Immature natural killer cell (primary cell): ENCODE results near the gene IMMP2L. TPM values are rescaled to one million over a fixed set of nuclear protein-coding genes. Genes with fewer than 3 reads are reported as not detected.
A peak's percentile ranks its signal among the peaks of the same experiment; 100 is the strongest.

ENCODE experiments used
- DNase-seq, 3 donors: peaks; one replicate each; pipeline ENCODE4 v3.0.0; 2022; ENCODE audit warnings: mixed read lengths in 1 of 3
- H3K27ac Mint-ChIP-seq, 6 donors: one replicate each; pipeline ENCODE4 v1.8.0; 2020; ENCODE audit warnings: mixed read lengths in 6 of 6, mild to moderate bottlenecking in 5 of 6, inconsistent platforms in 4 of 6, moderate library complexity in 3 of 6
- H3K27me3 Mint-ChIP-seq, 3 donors: one replicate each; pipeline ENCODE4 v1.8.0; 2020 to 2021; ENCODE audit warnings: low read depth in 3 of 3, mild to moderate bottlenecking in 3 of 3, mixed read lengths in 3 of 3, moderate library complexity in 3 of 3, inconsistent platforms in 1 of 3
- H3K36me3 Mint-ChIP-seq, 3 donors: one replicate each; pipeline ENCODE4 v1.8.0; 2020; ENCODE audit warnings: mixed read lengths in 3 of 3, inconsistent platforms in 2 of 3, mild to moderate bottlenecking in 2 of 3
- H3K4me1 Mint-ChIP-seq, 2 donors: one replicate each; pipeline ENCODE4 v1.8.0; 2020; ENCODE audit warnings: inconsistent platforms in 2 of 2, mild to moderate bottlenecking in 2 of 2, mixed read lengths in 2 of 2, moderate library complexity in 1 of 2
- H3K4me3 Mint-ChIP-seq, 5 donors: one replicate each; pipeline ENCODE4 v1.8.0; 2020; ENCODE audit warnings: mild to moderate bottlenecking in 5 of 5, mixed read lengths in 5 of 5, inconsistent platforms in 3 of 5, moderate library complexity in 3 of 5
- H3K9me3 Mint-ChIP-seq, 6 donors: one replicate each; pipeline ENCODE4 v1.8.0; 2020; ENCODE audit warnings: mild to moderate bottlenecking in 6 of 6, mixed read lengths in 6 of 6, inconsistent platforms in 4 of 6, moderate library complexity in 3 of 6
- polyA plus RNA-seq, 3 donors: library from polyadenylated mRNA; unstranded; fragments of 300-500 nt; fragmentation: Illumina TruSeq; gene quantifications; one replicate each; pipeline ENCODE4 v1.2.3, GENCODE V29; 2021

IMMP2L gene
- polyA plus RNA-seq, 3 donors from 2014 or later = 17.0 to 20.7 TPM; not detected in 1

DNA sequence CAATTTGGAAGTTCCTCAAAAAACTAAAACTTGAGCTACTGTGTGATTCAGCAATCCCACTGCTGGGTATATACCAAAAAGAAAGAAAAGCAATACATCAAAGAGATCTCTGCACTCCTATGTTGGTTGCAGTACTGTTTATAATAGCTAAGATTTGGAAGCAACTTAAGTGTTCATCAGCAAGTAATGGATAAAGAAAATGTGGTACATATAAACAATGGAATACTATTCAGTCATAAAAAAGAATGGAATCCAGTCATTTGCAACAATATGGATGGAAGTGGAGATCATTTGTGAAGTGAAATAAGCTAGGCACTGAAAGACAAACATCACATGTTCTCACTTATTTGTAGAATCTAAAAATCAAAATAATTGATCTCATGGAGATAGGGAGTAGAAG lies 16.5 kb upstream of the IMMP2L start:
- H3K27me3 Mint-ChIP-seq = peaks cover 3 to 10% (median 5%) of the 10 kb centered on the region in 3 donors
- no peaks in the 10 kb centered on the region for H3K4me1 Mint-ChIP-seq
- no peak overlapping the region for H3K4me3 Mint-ChIP-seq
- DNase-seq = no peak
- no peaks in the 10 kb centered on the region for H3K36me3 Mint-ChIP-seq
- H3K9me3 Mint-ChIP-seq = peaks cover 0 to 11% (median 4%) of the 10 kb centered on the region in 6 donors
- H3K27ac Mint-ChIP-seq = no peak overlapping the region

GRCh38 chr7:111571720-111572119 lies 9.4 kb upstream of the IMMP2L start:
- no peak overlapping the region for H3K27ac Mint-ChIP-seq
- no peak for DNase-seq
- no peaks in the 10 kb centered on the region for H3K4me1 Mint-ChIP-seq
- peaks cover 8 to 24% (median 13%) of the 10 kb centered on the region in 6 donors for H3K9me3 Mint-ChIP-seq
- peaks cover 3 to 7% (median 6%) of the 10 kb centered on the region in 3 donors for H3K36me3 Mint-ChIP-seq
- H3K4me3 Mint-ChIP-seq = no peak overlapping the region
- H3K27me3 Mint-ChIP-seq = peaks cover 5 to 27% (median 10%) of the 10 kb centered on the region in 3 donors

DNA sequence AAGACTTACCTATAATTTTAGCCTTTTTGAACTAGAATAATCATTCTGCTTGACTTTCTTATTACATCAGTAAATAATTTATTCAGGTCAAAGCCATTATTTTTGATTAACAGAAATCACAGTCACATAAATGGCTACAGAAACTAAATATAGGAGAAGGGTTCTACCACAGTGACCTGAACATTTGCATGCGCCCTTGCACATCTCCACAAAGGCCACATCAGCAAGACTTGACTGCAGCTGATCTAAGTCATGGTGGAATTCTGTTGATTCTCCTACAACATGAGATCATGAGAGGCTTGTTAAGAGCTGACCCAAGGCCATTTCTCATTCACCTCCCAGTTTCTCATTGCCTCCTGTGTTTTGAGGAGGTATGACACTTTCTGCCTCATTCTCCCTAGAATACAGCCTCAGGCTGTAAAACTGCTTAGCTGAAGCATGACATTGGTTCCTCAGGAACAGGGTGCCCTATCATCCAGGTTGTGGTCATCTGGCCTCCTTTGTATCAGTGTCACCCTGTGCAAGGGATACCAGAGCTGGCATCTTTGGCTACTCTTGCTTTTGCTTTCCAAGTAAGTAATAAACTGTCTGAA lies 6.7 kb upstream of the IMMP2L start:
- DNase-seq = no peak
- H3K4me3 Mint-ChIP-seq = no peak overlapping the region
- peaks cover 8 to 19% (median 12%) of the 10 kb centered on the region in 6 donors for H3K9me3 Mint-ChIP-seq

DNA sequence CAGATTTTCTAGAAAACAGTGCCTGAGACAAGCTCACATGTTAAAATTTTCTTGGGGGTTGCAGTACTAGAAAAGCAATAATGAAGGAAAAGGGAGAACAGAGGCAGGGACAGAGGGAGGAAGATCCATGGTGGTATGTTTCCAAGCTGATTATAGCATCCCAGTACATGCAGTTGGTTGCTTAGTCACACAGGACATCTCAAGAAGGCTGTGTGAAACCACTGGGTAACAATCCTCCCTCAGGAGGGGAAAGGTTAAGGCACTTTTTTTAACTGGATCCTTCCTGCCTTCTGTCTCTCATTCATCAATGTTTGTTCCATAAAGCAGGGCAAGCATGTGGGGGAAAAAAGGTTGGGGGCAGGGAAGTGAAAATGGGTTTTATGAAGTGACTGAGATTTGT lies 6.1 kb upstream of the IMMP2L start:
- DNase-seq = no peak
- H3K9me3 Mint-ChIP-seq = peaks cover 8 to 19% (median 12%) of the 10 kb centered on the region in 6 donors
- H3K4me1 Mint-ChIP-seq = peaks cover 2 to 7% of the 10 kb centered on the region in 2 donors
- peaks cover 3 to 7% (median 6%) of the 10 kb centered on the region in 3 donors for H3K36me3 Mint-ChIP-seq
- peaks cover 3 to 24% (median 6%) of the 10 kb centered on the region in 3 donors for H3K27me3 Mint-ChIP-seq
- no peak overlapping the region for H3K27ac Mint-ChIP-seq
- no peak overlapping the region for H3K4me3 Mint-ChIP-seq

More for the DNA sequence above, 6.7 kb upstream of the IMMP2L start:
- Mint-ChIP-seq H3K4me1 (peaks cover 0 to 1% of the 10 kb centered on the region in 2 donors), H3K27me3 (peaks cover 3 to 24% (median 6%) of the 10 kb centered on the region in 3 donors), H3K27ac (no peak overlapping the region), H3K36me3 (peaks cover 3 to 7% (median 6%) of the 10 kb centered on the region in 3 donors)

DNA sequence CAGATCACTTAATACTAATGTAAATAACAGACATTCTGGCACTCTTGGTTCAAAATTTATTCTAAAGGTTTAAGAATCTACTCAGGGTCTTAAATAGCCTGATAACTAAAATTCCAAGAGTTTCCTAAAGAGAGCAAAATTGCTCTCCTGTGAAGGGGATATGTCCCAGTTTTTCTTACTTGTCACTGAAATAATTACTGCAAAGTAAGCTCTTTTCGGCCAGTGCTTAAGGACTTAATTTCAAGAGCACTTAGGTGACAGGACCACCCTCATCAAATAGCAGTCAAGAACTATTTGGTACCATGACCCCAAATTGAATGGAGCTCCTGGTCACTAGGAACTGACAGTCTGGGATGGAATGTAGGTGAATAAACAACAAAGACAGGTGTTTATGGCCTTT lies 1.8 kb upstream of the IMMP2L start:
- H3K27me3 Mint-ChIP-seq = peaks cover 2 to 19% (median 7%) of the 10 kb centered on the region in 3 donors
- H3K4me1 Mint-ChIP-seq = peaks cover 26 to 43% of the 10 kb centered on the region in 2 donors
- peak overlapping the region in 2 of 6 donors; percentile 15 to 75 for H3K27ac Mint-ChIP-seq
- DNase-seq = no peak
- H3K4me3 Mint-ChIP-seq = peak overlapping the region in 4 of 5 donors; percentile 77 to 92 (median 87)
- no peaks in the 10 kb centered on the region for H3K9me3 Mint-ChIP-seq
- H3K36me3 Mint-ChIP-seq = no peaks in the 10 kb centered on the region

DNA sequence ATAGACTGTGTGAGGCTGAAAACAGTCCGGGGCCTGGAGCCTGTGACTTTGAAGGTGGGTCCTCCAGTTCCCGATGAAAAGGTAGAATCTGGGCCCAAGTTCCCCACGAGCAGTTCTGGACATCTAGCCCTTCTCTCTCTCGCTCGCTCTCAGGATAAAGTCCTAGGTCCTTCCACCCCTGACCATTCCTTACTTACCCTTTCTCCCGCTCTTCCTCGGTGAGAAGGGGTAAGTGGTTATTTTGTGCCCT lies 713 bp downstream of the IMMP2L start:
- peak overlapping the region; percentile 52 to 86 (median 84) for H3K27ac Mint-ChIP-seq
- no peak for DNase-seq
- H3K27me3 Mint-ChIP-seq = peaks cover 0 to 7% (median 4%) of the 10 kb centered on the region in 3 donors
- peaks cover 8 to 12% (median 12%) of the 10 kb centered on the region in 3 donors for H3K36me3 Mint-ChIP-seq
- H3K4me3 Mint-ChIP-seq = peak overlapping the region; percentile 82 to 90 (median 88)
- no peaks in the 10 kb centered on the region for H3K9me3 Mint-ChIP-seq
- peaks cover 30 to 47% of the 10 kb centered on the region in 2 donors for H3K4me1 Mint-ChIP-seq

- peak in 2 of 3 donors; percentile 2 to 5 for DNase-seq
- H3K4me1 Mint-ChIP-seq = peaks cover 30 to 47% of the 10 kb centered on the region in 2 donors
- peaks cover 0 to 7% (median 4%) of the 10 kb centered on the region in 3 donors for H3K27me3 Mint-ChIP-seq
- H3K9me3 Mint-ChIP-seq = no peaks in the 10 kb centered on the region
- H3K27ac Mint-ChIP-seq = peak overlapping the region; percentile 52 to 86 (median 84)
- H3K36me3 Mint-ChIP-seq = peaks cover 9 to 16% (median 14%) of the 10 kb centered on the region in 3 donors
- H3K4me3 Mint-ChIP-seq = peak overlapping the region; percentile 82 to 90 (median 88)
Measured at GRCh38 chr7:111560773-111561653, 1.3 kb downstream of the IMMP2L start.

DNA sequence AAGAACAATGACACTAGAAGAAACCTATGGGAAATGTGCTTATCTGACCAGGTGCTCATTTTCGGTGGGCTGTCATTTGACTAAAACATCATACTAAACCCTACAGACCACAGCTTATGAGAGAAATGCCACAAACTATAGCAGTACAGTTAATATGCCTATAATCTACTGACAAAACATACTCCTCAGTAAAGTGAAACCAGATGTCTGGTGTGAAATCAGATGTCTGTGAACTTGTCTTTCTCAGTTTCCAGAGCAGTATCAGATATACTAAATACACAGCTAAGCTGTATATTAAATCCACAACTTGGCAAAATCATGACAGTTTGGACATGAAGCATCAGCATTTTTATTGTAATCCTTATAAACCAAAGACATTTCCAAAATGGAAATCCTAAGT lies 3.3 kb downstream of the IMMP2L start:
- H3K36me3 Mint-ChIP-seq = peaks cover 18 to 30% (median 20%) of the 10 kb centered on the region in 3 donors

DNA sequence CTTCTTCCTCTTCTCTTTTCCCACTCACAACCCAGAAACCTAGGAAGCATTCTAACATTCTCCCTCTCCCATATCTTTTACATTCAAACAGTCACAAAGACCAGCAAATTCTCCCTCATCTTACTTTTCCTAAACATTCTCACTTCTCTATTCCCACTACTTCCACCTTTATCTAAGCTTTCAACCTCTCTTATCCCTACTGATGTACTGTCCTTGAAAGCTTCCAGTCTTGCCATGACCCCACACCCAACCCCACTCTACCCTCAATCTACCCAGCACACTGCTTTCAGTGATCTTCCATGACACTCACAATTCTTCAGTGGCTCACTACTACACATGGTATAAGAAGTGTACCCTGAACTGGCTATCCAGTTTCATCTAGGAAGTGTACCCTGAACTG lies 5.3 kb downstream of the IMMP2L start:
- Mint-ChIP-seq H3K4me1 (peaks cover 20 to 30% of the 10 kb centered on the region in 2 donors), H3K27me3 (no peaks in the 10 kb centered on the region), H3K9me3 (no peaks in the 10 kb centered on the region), H3K4me3 (no peak overlapping the region), H3K27ac (no peak overlapping the region), H3K36me3 (peaks cover 19 to 31% (median 20%) of the 10 kb centered on the region in 3 donors)
- no peak for DNase-seq

More for the DNA sequence above, 3.3 kb downstream of the IMMP2L start:
- H3K4me1 Mint-ChIP-seq = peaks cover 30 to 45% of the 10 kb centered on the region in 2 donors
- peaks cover 0 to 7% (median 4%) of the 10 kb centered on the region in 3 donors for H3K27me3 Mint-ChIP-seq
- H3K27ac Mint-ChIP-seq = peak overlapping the region in 1 of 6 donors; percentile 25
- no peaks in the 10 kb centered on the region for H3K9me3 Mint-ChIP-seq
- no peak for DNase-seq
- no peak overlapping the region for H3K4me3 Mint-ChIP-seq

GRCh38 chr7:111554086-111554485 lies 8.2 kb downstream of the IMMP2L start:
- no peaks in the 10 kb centered on the region for H3K9me3 Mint-ChIP-seq
- no peak overlapping the region for H3K4me3 Mint-ChIP-seq
- DNase-seq = no peak
- H3K36me3 Mint-ChIP-seq = peaks cover 21 to 50% (median 24%) of the 10 kb centered on the region in 3 donors
- H3K27me3 Mint-ChIP-seq = no peaks in the 10 kb centered on the region
- peaks cover 4% of the 10 kb centered on the region in 2 donors for H3K4me1 Mint-ChIP-seq
- H3K27ac Mint-ChIP-seq = no peak overlapping the region

- Mint-ChIP-seq H3K9me3 (no peaks in the 10 kb centered on the region), H3K4me1 (no peaks in the 10 kb centered on the region), H3K27ac (no peak overlapping the region), H3K36me3 (peaks cover 3 to 11% (median 9%) of the 10 kb centered on the region in 3 donors), H3K4me3 (no peak overlapping the region), H3K27me3 (no peaks in the 10 kb centered on the region)
- no peak for DNase-seq
Measured at GRCh38 chr7:111541067-111541466, 21.2 kb downstream of the IMMP2L start.

DNA sequence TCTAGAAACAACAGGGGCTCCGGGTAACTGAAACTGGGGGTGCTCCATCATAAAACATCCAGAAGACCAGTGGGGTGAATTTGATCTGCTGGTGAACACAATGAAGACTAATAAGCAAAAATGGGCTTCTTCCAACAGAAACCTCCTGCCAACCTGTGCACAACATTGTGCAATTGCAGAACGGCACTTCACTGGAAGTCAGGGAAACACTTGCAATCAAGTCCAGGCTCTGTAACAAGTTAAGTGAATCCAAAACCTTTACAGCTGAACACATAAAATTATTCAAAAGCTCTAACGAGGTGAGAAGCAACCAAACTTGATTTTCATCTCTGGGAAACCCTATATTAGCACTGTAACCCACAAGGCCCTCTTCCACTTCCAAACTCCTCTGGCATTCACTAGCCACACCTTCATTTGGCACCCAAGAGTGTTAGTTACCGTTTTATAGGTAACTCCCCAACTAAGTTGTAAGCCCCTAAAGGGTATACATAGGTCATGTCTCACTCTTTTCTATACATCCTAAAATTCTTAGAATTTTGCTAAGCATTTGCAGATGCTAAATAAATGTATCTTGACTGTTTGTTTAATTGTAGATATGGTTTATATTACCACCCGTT lies 22.0 kb downstream of the IMMP2L start:
- Mint-ChIP-seq H3K9me3 (no peaks in the 10 kb centered on the region), H3K36me3 (peaks cover 3 to 11% (median 9%) of the 10 kb centered on the region in 3 donors), H3K27ac (no peak overlapping the region), H3K27me3 (peaks cover 0 to under 1% (median 0%) of the 10 kb centered on the region in 3 donors), H3K4me3 (no peak overlapping the region), H3K4me1 (no peaks in the 10 kb centered on the region)
- no peak for DNase-seq

- no peak overlapping the region for H3K27ac Mint-ChIP-seq
- no peaks in the 10 kb centered on the region for H3K9me3 Mint-ChIP-seq
- H3K4me3 Mint-ChIP-seq = no peak overlapping the region
- no peak for DNase-seq
- H3K27me3 Mint-ChIP-seq = peaks cover 0 to 7% (median 0%) of the 10 kb centered on the region in 3 donors
- peaks cover 4 to 16% (median 6%) of the 10 kb centered on the region in 3 donors for H3K36me3 Mint-ChIP-seq
- no peaks in the 10 kb centered on the region for H3K4me1 Mint-ChIP-seq
Measured at GRCh38 chr7:111537134-111537533, 25.2 kb downstream of the IMMP2L start.
